Testis (tissue), 3 donors: ENCODE data around the gene DNAAF8. TPM values are rescaled to one million over a fixed set of nuclear protein-coding genes. Genes with fewer than 3 reads are reported as not detected.

Source experiments
- DNase-seq: peaks from one replicate; pipeline ENCODE4 v3.0.0-alpha.2; 2019
- H3K27ac ChIP-seq, 2 donors: fragments of 200-600 bp; sonication (generic); one replicate each; pipeline ENCODE4 v1.5.1; 2019
- H3K27me3 ChIP-seq: fragments of 200-600 bp; sonication (generic); one replicate; pipeline ENCODE4 v1.5.1; 2019
- H3K36me3 ChIP-seq: fragments of 200-600 bp; sonication (generic); one replicate; pipeline ENCODE4 v1.5.1; 2017; ENCODE audit warnings: low read depth; ENCODE audit errors: missing control alignments
- H3K4me1 ChIP-seq: fragments of 200-600 bp; sonication (generic); one replicate; pipeline ENCODE4 v1.5.1; 2019
- H3K4me3 ChIP-seq, 2 donors: fragments of 200-600 bp; sonication (generic); one replicate each; pipeline ENCODE4 v1.5.1; 2017 to 2019
- H3K9me3 ChIP-seq: fragments of 200-600 bp; sonication (generic); one replicate; pipeline ENCODE4 v1.5.1; 2017
- CTCF ChIP-seq, 3 experiments: fragments of 450-650 bp in 2 of 3; fragments of 200-600 bp in 1 of 3; sonication (generic) in 1 of 3; IDR thresholded peaks; one replicate each; pipeline ENCODE4 v1.5.1; 2016 to 2019; ENCODE audit warnings: antibody characterized with exemption in 3 of 3, mild to moderate bottlenecking in 2 of 3, moderate library complexity in 1 of 3
- POLR2A ChIP-seq: fragments of 450-650 bp; IDR thresholded peaks from one replicate; pipeline ENCODE4 v1.6.1; 2017; ENCODE audit warnings: antibody characterized with exemption, mild to moderate bottlenecking, moderate library complexity
- WGBS, 2 donors: methylation state at CpG; one replicate each; pipeline ENCODE4 v1.1.5; 2018; 5-methylcytosine and 5-hydroxymethylcytosine counted together
- intact Hi-C: fragments of 100-400 bp; cut with DNase I; formaldehyde crosslinking; loops from one replicate; pipeline ENCODE4 v1.15.1; 2023; ENCODE audit warnings: low total_unique reads
- polyA plus RNA-seq: library from polyadenylated mRNA; stranded (reverse); fragments of 350-450 nt; fragmentation: Illumina TruSeq; extraction: RNeasy Lipid Tissue Mini Kit (QIAGEN cat#74804); gene quantifications from one replicate; pipeline ENCODE4 v1.2.3, GENCODE V29; 2014; ENCODE audit warnings: low read depth, low replicate concordance; ENCODE audit not compliant: insufficient read depth
- total RNA-seq, 2 donors: library from RNA; depleted of rRNA; stranded (reverse); fragments of >200 nt; gene quantifications; one replicate each; pipeline ENCODE4 v1.2.3, GENCODE V29; 2016

Gene DNAAF8
- total and polyA plus RNA-seq, 3 donors from 2014 or later = 61.6 to 238 (median 70.0) TPM

- DNase-seq = no peak
- no peaks in the 10 kb centered on the region for H3K4me1 ChIP-seq
- H3K36me3 ChIP-seq = no peaks in the 10 kb centered on the region
- 85 to 94% methylated on average over 20 to 23 of the region's 23 CpGs for WGBS, 2 donors
- H3K27me3 ChIP-seq = no peaks in the 10 kb centered on the region
- H3K4me3 ChIP-seq = no peak overlapping the region
- H3K27ac ChIP-seq = no peak overlapping the region
- no peaks in the 10 kb centered on the region for H3K9me3 ChIP-seq
- intact Hi-C loops = no loop called here
- TF ChIP-seq POLR2A = no peak
These were observed 51.6 kb downstream of the DNAAF8 start for GRCh38 chr16:4785758-4786433.

- Histone ChIP-seq H3K4me1 (no peaks in the 10 kb centered on the region), H3K27me3 (no peaks in the 10 kb centered on the region), H3K36me3 (no peaks in the 10 kb centered on the region), H3K9me3 (no peaks in the 10 kb centered on the region), H3K4me3 (no peak overlapping the region), H3K27ac (no peak overlapping the region)
- no peak for TF ChIP-seq CTCF (IDR thresholded peaks at IDR 0.05)
- no peak for TF ChIP-seq POLR2A
- no peak for DNase-seq
- intact Hi-C loops = no loop called here
- WGBS, 2 donors = 96% methylated on average over 8 of the region's 8 CpGs
These were observed 52.7 kb downstream of the DNAAF8 start for GRCh38 chr16:4787068-4787467.

GRCh38 chr16:4787627-4788482 is 53.5 kb downstream of the DNAAF8 start, which contains the start of gene SEPTIN12:
Gene SEPTIN12, minus strand, starts transcription at chr16:4788345. Its CDS starts 700 bp downstream, at chr16:4787645.
- Histone ChIP-seq H3K36me3 (no peaks in the 10 kb centered on the region), H3K27ac (no peak within 1 kb of the TSS), H3K9me3 (no peaks in the 10 kb centered on the region), H3K4me1 (no peaks in the 10 kb centered on the region), H3K4me3 (no peak within 1 kb of the TSS), H3K27me3 (no peaks in the 10 kb centered on the region)
- TF ChIP-seq POLR2A (no peak), CTCF (IDR thresholded peaks at IDR 0.05) (no peak)
- no peak for DNase-seq
- 70 to 74% methylated on average over 14 of the region's 14 CpGs for WGBS, 2 donors
- intact Hi-C loops = no loop called here

GRCh38 chr16:4788489-4788889 is 54.2 kb downstream of the DNAAF8 start:
- Histone ChIP-seq H3K36me3 (no peaks in the 10 kb centered on the region), H3K27ac (no peak overlapping the region), H3K9me3 (no peaks in the 10 kb centered on the region), H3K4me3 (no peak overlapping the region), H3K27me3 (no peaks in the 10 kb centered on the region), H3K4me1 (no peaks in the 10 kb centered on the region)
- intact Hi-C loops = no loop called here
- no peak for DNase-seq
- 81 to 84% methylated on average over 9 of the region's 9 CpGs for WGBS, 2 donors
- TF ChIP-seq CTCF (IDR thresholded peaks at IDR 0.05) = no peak
- no peak for TF ChIP-seq POLR2A

GRCh38 chr16:4788910-4789309 is 54.6 kb downstream of the DNAAF8 start:
- Histone ChIP-seq H3K27ac (no peak overlapping the region), H3K4me3 (no peak overlapping the region), H3K9me3 (no peaks in the 10 kb centered on the region), H3K36me3 (no peaks in the 10 kb centered on the region), H3K27me3 (no peaks in the 10 kb centered on the region), H3K4me1 (no peaks in the 10 kb centered on the region)
- TF ChIP-seq POLR2A (no peak), CTCF (IDR thresholded peaks at IDR 0.05) (no peak)
- no peak for DNase-seq
- 85 to 86% methylated on average over 7 of the region's 7 CpGs for WGBS, 2 donors
- intact Hi-C loops = no loop called here
